Type B pancreatic cell (in vitro differentiated cells): ENCODE results near the gene IYD. TPM values are rescaled to one million over a fixed set of nuclear protein-coding genes. Genes with fewer than 3 reads are reported as not detected.

Experiments
- DNase-seq: peaks from one replicate; pipeline ENCODE4 v3.0.0; 2021; ENCODE audit warnings: mixed read lengths; ENCODE audit not compliant: unreplicated experiment; ENCODE audit errors: extremely low spot score
- H3K27ac Mint-ChIP-seq: 2 replicates; pipeline ENCODE4 v1.8.0; 2021; ENCODE audit warnings: mild to moderate bottlenecking, mixed read lengths
- H3K27me3 Mint-ChIP-seq: 2 replicates; pipeline ENCODE4 v1.8.0; 2021; ENCODE audit warnings: mixed read lengths
- H3K36me3 Mint-ChIP-seq: 2 replicates; pipeline ENCODE4 v1.8.0; 2021; ENCODE audit warnings: mixed read lengths
- H3K4me1 Mint-ChIP-seq: one replicate; pipeline ENCODE4 v1.8.0; 2021; ENCODE audit warnings: mixed read lengths; ENCODE audit not compliant: unreplicated experiment
- H3K4me3 Mint-ChIP-seq: 2 replicates; pipeline ENCODE4 v1.8.0; 2021; ENCODE audit warnings: mild to moderate bottlenecking, mixed read lengths
- H3K9me3 Mint-ChIP-seq: 2 replicates; pipeline ENCODE4 v1.8.0; 2021; ENCODE audit warnings: mixed read lengths
- CTCF ChIP-seq: fragments of 200-600 bp; sonication (generic); conservative IDR thresholded peaks from 2 replicates; pipeline ENCODE4 v1.5.0; 2021; ENCODE audit warnings: antibody characterized with exemption, mild to moderate bottlenecking
- total RNA-seq: library from RNA; stranded (reverse); gene quantifications from 2 replicates; pipeline ENCODE4 v1.2.1, GENCODE V29; 2021; ENCODE audit warnings: low replicate concordance

The IYD gene
- total RNA-seq, 1 donor from 2014 or later: 0.24 TPM

- no peak overlapping the region for H3K4me3 Mint-ChIP-seq
- H3K9me3 Mint-ChIP-seq: no peaks in the 10 kb centered on the region
- no peak for DNase-seq
- no peak overlapping the region for H3K27ac Mint-ChIP-seq
- H3K4me1 Mint-ChIP-seq: peaks cover 4% of the 10 kb centered on the region
- peaks cover 9% of the 10 kb centered on the region for H3K27me3 Mint-ChIP-seq
- no peaks in the 10 kb centered on the region for H3K36me3 Mint-ChIP-seq
- peak; percentile 86 for TF ChIP-seq CTCF
These were observed 26.7 kb downstream of the IYD start for GRCh38 chr6:150395388-150396009.

- no peak for TF ChIP-seq CTCF
- peak overlapping the region; percentile 25 for H3K4me3 Mint-ChIP-seq
- H3K9me3 Mint-ChIP-seq: peaks cover 4% of the 10 kb centered on the region
- peaks cover 11% of the 10 kb centered on the region for H3K4me1 Mint-ChIP-seq
- H3K36me3 Mint-ChIP-seq: no peaks in the 10 kb centered on the region
- H3K27ac Mint-ChIP-seq: no peak overlapping the region
- peaks cover 15% of the 10 kb centered on the region for H3K27me3 Mint-ChIP-seq
- DNase-seq: no peak
These were observed 34.8 kb downstream of the IYD start for GRCh38 chr6:150403458-150404246.

GRCh38 chr6:150406948-150407347, 38.1 kb downstream of the IYD start:
- Mint-ChIP-seq H3K4me3 (no peak overlapping the region), H3K9me3 (peaks cover 4% of the 10 kb centered on the region), H3K27ac (no peak overlapping the region), H3K4me1 (peaks cover 35% of the 10 kb centered on the region), H3K27me3 (peaks cover 17% of the 10 kb centered on the region), H3K36me3 (no peaks in the 10 kb centered on the region)
- no peak for TF ChIP-seq CTCF
- DNase-seq: no peak

GRCh38 chr6:150408842-150409241, 40.0 kb downstream of the IYD start:
- no peak for TF ChIP-seq CTCF
- Mint-ChIP-seq H3K4me3 (peak overlapping the region; percentile 11), H3K9me3 (peaks cover 4% of the 10 kb centered on the region), H3K27ac (no peak overlapping the region), H3K4me1 (peaks cover 34% of the 10 kb centered on the region), H3K27me3 (peaks cover 20% of the 10 kb centered on the region), H3K36me3 (no peaks in the 10 kb centered on the region)
- DNase-seq: no peak

- peak overlapping the region; percentile 53 for H3K4me3 Mint-ChIP-seq
- H3K9me3 Mint-ChIP-seq: peaks cover 4% of the 10 kb centered on the region
- H3K27me3 Mint-ChIP-seq: peaks cover 20% of the 10 kb centered on the region
- no peaks in the 10 kb centered on the region for H3K36me3 Mint-ChIP-seq
- no peak for TF ChIP-seq CTCF
- no peak overlapping the region for H3K27ac Mint-ChIP-seq
- DNase-seq: no peak
- peaks cover 34% of the 10 kb centered on the region for H3K4me1 Mint-ChIP-seq
These were observed 40.8 kb downstream of the IYD start for GRCh38 chr6:150409576-150410066.
